MCF 10A (cell line): ENCODE data around the gene BCL2A1. TPM values are rescaled to one million over a fixed set of nuclear protein-coding genes. Genes with fewer than 3 reads are reported as not detected.

Experiments used
- BruUV-seq: library from RNA; stranded (reverse); fragments of 400-500 nt; replicated peaks from 2 replicates; lab custom pipeline; 2021; lab: Mats Ljungman, UMichigan
- CTCF ChIA-PET: fragments of 300-600 bp; sonication (Branson Sonifier 250); formaldehyde crosslinking; extraction: SDS; loops from one replicate; lab custom pipeline; 2021; ENCODE audit warnings: antibody characterized with exemption, inconsistent platforms; lab: Yijun Ruan, JAX
- POLR2A ChIA-PET: fragments of 300-600, 350-650 bp; sonication (Branson Sonifier 250); formaldehyde crosslinking; extraction: SDS; loops from one replicate; lab custom pipeline; 2020; ENCODE audit warnings: antibody characterized with exemption, inconsistent platforms; lab: Yijun Ruan, JAX
- DNase-seq: peaks from one replicate; pipeline ENCODE4 v3.0.0-alpha.2; 2018; ENCODE audit not compliant: unreplicated experiment
- H3K27ac Mint-ChIP-seq: one replicate; pipeline ENCODE4 v1.8.0; 2022; ENCODE audit warnings: mild to moderate bottlenecking, low read depth, mixed read lengths; ENCODE audit not compliant: unreplicated experiment
- H3K27me3 Mint-ChIP-seq: one replicate; pipeline ENCODE4 v1.8.0; 2022; ENCODE audit warnings: mixed read lengths; ENCODE audit not compliant: insufficient read depth, unreplicated experiment
- H3K36me3 Mint-ChIP-seq: one replicate; pipeline ENCODE4 v1.8.0; 2022; ENCODE audit warnings: mild to moderate bottlenecking, moderate library complexity, mixed read lengths; ENCODE audit not compliant: insufficient read depth, unreplicated experiment
- H3K4me1 Mint-ChIP-seq: one replicate; pipeline ENCODE4 v1.8.0; 2022; ENCODE audit warnings: mixed read lengths; ENCODE audit not compliant: insufficient read depth, unreplicated experiment
- H3K4me3 Mint-ChIP-seq: one replicate; pipeline ENCODE4 v1.8.0; 2022; ENCODE audit warnings: mild to moderate bottlenecking, moderate library complexity, mixed read lengths; ENCODE audit not compliant: unreplicated experiment
- H3K9me3 Mint-ChIP-seq: one replicate; pipeline ENCODE4 v1.8.0; 2022; ENCODE audit warnings: mixed read lengths; ENCODE audit not compliant: unreplicated experiment
- CTCF ChIP-seq: fragments of 200-600 bp; IDR thresholded peaks from one replicate; pipeline ENCODE4 v1.8.0; 2022; ENCODE audit warnings: antibody characterized with exemption, mild to moderate bottlenecking; ENCODE audit not compliant: unreplicated experiment
- intact Hi-C: fragments of 100-400 bp; cut with micrococcal nuclease; formaldehyde crosslinking; loops from 2 replicates; pipeline ENCODE4 v1.14.1; 2022
- total RNA-seq: library from RNA; stranded (reverse); gene quantifications from 2 replicates; pipeline ENCODE4 v1.2.3, GENCODE V29; 2022

Gene BCL2A1
- total RNA-seq, 1 experiment from 2014 or later = not detected

GRCh38 chr15:79914728-79915127 lies 56.3 kb downstream of the BCL2A1 start:
- ChIA-PET POLR2A (interaction anchor here (2.7 kb wide), 1 partner anchor 8 kb away, joined by 22 read pairs; no protein-coding TSS in a partner anchor), CTCF (no interaction called here)
- Mint-ChIP-seq H3K27me3 (no peaks in the 10 kb centered on the region), H3K4me1 (no peaks in the 10 kb centered on the region), H3K36me3 (peaks cover 21% of the 10 kb centered on the region), H3K27ac (no peak overlapping the region), H3K4me3 (no peak overlapping the region), H3K9me3 (peaks cover 29% of the 10 kb centered on the region)
- no TSS peak for BruUV-seq
- no peak for TF ChIP-seq CTCF
- DNase-seq = no peak
- intact Hi-C loops = no loop called here

Other genes with a start within 250 kb of the BCL2A1 start
- gene MTHFS, start 74.2 kb downstream of the BCL2A1 start, total RNA-seq = 28.5 and 34.5 TPM in 2 replicates
- 57.6 and 59.5 TPM in 2 replicates for gene ZFAND6, start 88.5 kb upstream of the BCL2A1 start, total RNA-seq
- gene FAH, start 181.8 kb upstream of the BCL2A1 start, total RNA-seq = 25.3 and 32.8 TPM in 2 replicates